ENCODE measurements around the gene GRIK3. TPM values are rescaled to one million over a fixed set of nuclear protein-coding genes. Genes with fewer than 3 reads are reported as not detected.

Gene GRIK3
- total and polyA plus RNA-seq, 3 donors from 2014 or later: 0.99 to 6.3 (median 3.1) TPM

- TF ChIP-seq POLR2A (IDR thresholded peaks at IDR 0.05) (no peak), CTCF (IDR thresholded peaks at IDR 0.05) (no peak)
- intact Hi-C loops (cut with DNase I; ENCODE audit: low total_unique reads): no loop called here
- Histone ChIP-seq H3K4me3 (no peak overlapping the region), H3K27ac (no peak overlapping the region), H3K9me3 (no peaks in the 10 kb centered on the region), H3K27me3 (no peaks in the 10 kb centered on the region), H3K36me3 (ENCODE audit: low read depth, missing control alignments) (no peaks in the 10 kb centered on the region), H3K4me1 (no peaks in the 10 kb centered on the region)
- 68 to 69% methylated on average over 5 of the region's 5 CpGs for WGBS, 2 donors
- DNase-seq: no peak
Measured at GRCh38 chr1:36869826-36870225, 164.5 kb downstream of the GRIK3 start.

- intact Hi-C loops (cut with DNase I; ENCODE audit: low total_unique reads): no loop called here
- H3K27ac ChIP-seq: no peak overlapping the region
- TF ChIP-seq POLR2A (IDR thresholded peaks at IDR 0.05) (no peak), CTCF (IDR thresholded peaks at IDR 0.05) (no peak)
- no peaks in the 10 kb centered on the region for H3K4me1 ChIP-seq
- H3K9me3 ChIP-seq: no peaks in the 10 kb centered on the region
- H3K36me3 ChIP-seq (ENCODE audit: low read depth, missing control alignments): no peaks in the 10 kb centered on the region
- 49 to 53% methylated on average over 6 of the region's 6 CpGs for WGBS, 2 donors
- no peak overlapping the region for H3K4me3 ChIP-seq
- no peaks in the 10 kb centered on the region for H3K27me3 ChIP-seq
- no peak for DNase-seq
Measured at GRCh38 chr1:36869054-36869453, 165.3 kb downstream of the GRIK3 start.

GRCh38 chr1:36867575-36867974 lies 166.7 kb downstream of the GRIK3 start:
- Histone ChIP-seq H3K4me1 (no peaks in the 10 kb centered on the region), H3K27ac (no peak overlapping the region), H3K36me3 (ENCODE audit: low read depth, missing control alignments) (no peaks in the 10 kb centered on the region), H3K4me3 (no peak overlapping the region), H3K9me3 (no peaks in the 10 kb centered on the region), H3K27me3 (no peaks in the 10 kb centered on the region)
- TF ChIP-seq CTCF (IDR thresholded peaks at IDR 0.05) (no peak), POLR2A (IDR thresholded peaks at IDR 0.05) (no peak)
- DNase-seq: no peak
- WGBS, 2 donors: 73 to 86% methylated on average over 4 of the region's 4 CpGs
- intact Hi-C loops (cut with DNase I; ENCODE audit: low total_unique reads): no loop called here

GRCh38 chr1:36866169-36866814 lies 168.0 kb downstream of the GRIK3 start:
- Histone ChIP-seq H3K27me3 (no peaks in the 10 kb centered on the region), H3K9me3 (no peaks in the 10 kb centered on the region), H3K27ac (no peak overlapping the region), H3K36me3 (ENCODE audit: low read depth, missing control alignments) (no peaks in the 10 kb centered on the region), H3K4me1 (no peaks in the 10 kb centered on the region), H3K4me3 (no peak overlapping the region)
- no peak for DNase-seq
- TF ChIP-seq POLR2A (IDR thresholded peaks at IDR 0.05): no peak
- no peak for TF ChIP-seq CTCF (IDR thresholded peaks at IDR 0.05)
- 62 to 71% methylated on average over 6 of the region's 6 CpGs for WGBS, 2 donors
- intact Hi-C loops (cut with DNase I; ENCODE audit: low total_unique reads): no loop called here

GRCh38 chr1:36865602-36865900 lies 168.8 kb downstream of the GRIK3 start:
- H3K27ac ChIP-seq: no peak overlapping the region

More at GRCh38 chr1:36865602-36865900, 168.8 kb downstream of the GRIK3 start:
- Histone ChIP-seq H3K36me3 (ENCODE audit: low read depth, missing control alignments) (no peaks in the 10 kb centered on the region), H3K27me3 (no peaks in the 10 kb centered on the region), H3K4me3 (no peak overlapping the region), H3K4me1 (no peaks in the 10 kb centered on the region), H3K9me3 (no peaks in the 10 kb centered on the region)
- 63 to 71% methylated on average over 1 of the region's 1 CpG for WGBS, 2 donors
- intact Hi-C loops (cut with DNase I; ENCODE audit: low total_unique reads): no loop called here
- TF ChIP-seq POLR2A (IDR thresholded peaks at IDR 0.05) (no peak), CTCF (IDR thresholded peaks at IDR 0.05) (no peak)
- no peak for DNase-seq
